HUDEP-2 (cell line): ENCODE results near the gene OPRM1.

Source experiments
- DNase-seq, 76 experiments: peaks; one replicate each; lab custom pipeline; 2025; ENCODE audit not compliant: unreplicated experiment in 76 of 76; lab: John Stamatoyannopoulos, UW

The OPRM1 gene

DNA sequence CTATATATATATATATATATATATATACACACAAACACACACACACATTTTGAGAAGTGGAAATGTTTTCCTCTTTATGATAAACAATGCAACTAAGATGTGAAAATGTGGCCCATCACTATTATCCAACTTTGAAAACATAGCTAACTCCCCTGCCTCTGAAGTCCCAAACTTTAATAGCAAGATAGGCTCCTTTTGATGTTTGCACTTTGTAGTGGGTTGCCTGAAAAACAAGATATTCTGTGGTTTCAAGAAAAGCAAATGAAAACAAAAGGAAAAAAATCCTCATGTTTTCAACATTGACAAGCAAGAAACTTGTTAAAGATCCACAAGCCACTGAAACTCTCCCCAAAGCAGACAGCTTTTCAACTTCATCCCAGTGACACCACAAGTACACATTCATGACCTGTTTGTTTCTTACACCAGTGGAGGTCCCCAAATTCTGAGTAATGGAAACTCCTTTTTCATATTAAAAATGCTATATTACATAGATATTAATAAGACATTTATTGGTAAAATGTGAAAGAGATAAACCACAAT lies 227.6 kb downstream of the OPRM1 start:
- DNase-seq, result no peak

DNA sequence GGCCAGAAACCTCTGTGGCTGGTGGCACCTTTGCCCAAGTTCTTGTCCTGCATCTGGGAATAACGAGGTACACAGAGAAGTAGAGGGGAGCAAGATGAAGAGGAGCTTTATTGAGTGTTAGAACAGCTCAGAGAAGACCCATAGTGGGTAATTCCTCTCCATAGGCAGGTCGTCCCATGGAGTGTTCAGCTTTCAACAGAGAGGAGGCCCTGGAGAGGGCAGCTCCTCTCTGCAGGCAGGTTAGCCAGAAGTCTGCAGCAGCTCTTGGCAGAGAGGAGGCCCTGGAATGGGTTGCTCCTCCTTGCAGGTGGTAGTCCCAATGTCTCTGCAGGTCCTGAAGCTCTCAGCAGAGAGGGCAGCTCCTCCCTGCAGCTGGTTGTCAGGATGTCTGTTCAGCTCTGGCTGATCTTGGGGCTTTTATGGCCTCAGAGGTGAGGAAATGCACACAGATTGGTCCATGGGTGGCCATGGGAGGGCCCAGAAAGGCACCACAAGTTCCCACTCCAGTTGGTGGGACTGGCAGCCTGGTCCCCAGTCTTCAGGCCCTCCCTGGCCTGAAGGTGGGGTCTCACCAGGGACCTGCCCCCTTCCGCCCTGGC lies 228.6 kb downstream of the OPRM1 start:
- no peak for DNase-seq

DNA sequence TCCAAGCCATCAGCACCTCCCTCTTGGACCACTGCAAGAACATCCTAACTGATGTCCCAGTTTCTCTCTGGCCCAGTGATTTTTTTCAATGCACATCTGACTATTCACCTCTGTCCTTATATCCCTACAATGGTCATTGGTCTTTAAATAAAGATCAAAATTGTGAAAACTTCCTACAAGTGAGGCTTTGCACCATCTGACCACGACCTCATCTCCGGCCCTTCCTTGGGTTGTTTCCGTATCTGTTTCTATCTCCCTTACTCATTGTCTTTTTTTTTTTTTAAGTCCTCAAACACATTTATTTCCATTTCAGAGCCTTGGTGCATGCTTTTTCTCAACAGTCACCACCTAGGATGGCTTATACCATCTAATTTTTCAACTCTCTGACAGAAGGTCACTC lies 229.4 kb downstream of the OPRM1 start:
- no peak for DNase-seq

DNA sequence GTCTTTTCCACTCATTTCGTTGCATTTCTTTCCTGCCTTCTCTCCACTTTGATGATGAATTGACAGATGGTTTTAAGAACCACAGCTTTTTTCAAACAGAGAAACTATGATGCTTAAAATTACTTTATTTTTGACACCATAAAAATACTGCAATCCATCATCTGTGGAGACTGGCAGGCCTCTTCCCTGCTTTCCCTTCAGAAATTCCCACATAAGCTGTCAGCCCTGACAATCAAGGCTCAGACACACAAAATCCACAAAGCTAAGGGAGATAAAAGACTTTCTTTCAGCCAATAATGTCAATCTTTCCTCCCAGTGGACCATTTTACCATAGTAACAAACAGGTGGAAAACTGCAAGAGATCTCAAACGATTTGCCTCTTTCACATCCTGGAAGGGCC lies 235.1 kb downstream of the OPRM1 start:
- DNase-seq, result no peak

DNA sequence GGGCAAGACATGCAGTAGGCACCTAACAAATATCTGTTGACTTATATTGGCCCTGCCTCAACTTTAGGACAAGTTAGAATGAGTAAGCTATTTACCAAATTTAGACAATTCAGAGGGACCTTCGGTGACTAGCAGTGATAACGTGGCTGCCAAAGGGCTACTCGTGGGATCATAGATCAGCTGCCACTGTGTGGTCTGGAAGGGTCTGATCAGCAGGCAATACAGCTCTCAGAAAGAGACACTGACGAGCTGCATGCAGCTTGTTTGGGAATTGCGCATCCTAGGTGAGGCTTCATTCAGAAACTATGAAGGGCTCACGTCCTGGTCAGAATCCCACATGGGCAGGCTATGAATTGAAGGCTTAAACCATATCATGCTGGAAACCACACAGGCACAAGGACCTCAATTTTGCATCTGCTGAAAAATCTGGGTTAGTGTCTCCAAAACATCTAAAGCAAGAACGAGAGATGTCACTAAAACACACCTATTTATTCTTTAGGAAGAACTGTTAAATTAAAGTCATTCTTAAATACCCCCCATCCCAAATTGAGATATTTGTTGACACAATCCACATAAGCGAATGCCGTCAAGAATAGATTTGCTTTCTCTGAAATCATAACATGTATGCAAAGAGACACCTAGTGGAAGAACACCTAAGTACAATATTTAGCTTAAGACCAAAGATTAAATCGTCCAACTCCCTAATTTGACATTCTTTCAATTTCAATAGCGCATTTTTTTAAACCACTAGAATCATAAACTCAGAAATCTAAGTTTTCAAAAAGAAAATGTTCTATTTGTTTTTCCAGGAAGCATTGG lies 238.0 kb downstream of the OPRM1 start:
- DNase-seq, result peak in 10 of 76 experiments; percentile 9 to 34 (median 24)

DNA sequence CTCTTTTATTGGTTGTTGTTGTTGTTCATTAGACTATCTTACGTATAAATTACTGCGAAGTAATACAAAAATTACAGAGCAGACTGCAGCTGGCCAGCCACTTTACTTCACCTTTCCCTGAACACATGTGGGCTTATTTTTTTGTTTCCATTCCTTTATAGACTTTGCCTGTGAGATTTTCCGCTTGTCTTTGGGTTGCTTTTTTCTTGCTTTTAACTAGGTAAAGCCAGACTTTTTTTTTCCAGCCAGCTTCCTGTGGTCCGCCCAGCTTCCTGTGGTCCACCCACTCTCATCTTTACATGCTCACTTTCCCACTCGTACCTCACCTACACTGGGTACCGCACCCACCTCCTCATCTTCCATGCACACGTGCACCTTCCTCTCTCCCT lies 238.6 kb downstream of the OPRM1 start:
- DNase-seq, result no peak

DNA sequence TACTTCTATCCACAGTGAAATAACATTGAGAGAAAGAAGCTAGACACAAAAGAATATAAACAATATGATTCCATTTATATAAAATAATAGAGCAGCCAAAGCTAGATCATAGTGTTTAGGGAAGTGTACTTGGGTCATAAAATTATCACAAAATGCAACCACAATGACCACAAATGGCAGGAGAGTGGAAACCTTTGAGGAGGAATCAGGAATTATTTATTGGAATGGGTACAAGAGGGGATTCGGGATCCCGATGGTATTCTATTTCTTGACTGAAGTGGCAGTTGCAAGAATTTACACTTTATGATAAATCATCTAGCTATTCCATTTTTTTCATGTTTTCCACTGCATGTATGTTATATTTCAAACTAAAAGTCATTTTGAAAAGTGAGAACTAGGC lies 241.5 kb downstream of the OPRM1 start:
- no peak for DNase-seq

DNA sequence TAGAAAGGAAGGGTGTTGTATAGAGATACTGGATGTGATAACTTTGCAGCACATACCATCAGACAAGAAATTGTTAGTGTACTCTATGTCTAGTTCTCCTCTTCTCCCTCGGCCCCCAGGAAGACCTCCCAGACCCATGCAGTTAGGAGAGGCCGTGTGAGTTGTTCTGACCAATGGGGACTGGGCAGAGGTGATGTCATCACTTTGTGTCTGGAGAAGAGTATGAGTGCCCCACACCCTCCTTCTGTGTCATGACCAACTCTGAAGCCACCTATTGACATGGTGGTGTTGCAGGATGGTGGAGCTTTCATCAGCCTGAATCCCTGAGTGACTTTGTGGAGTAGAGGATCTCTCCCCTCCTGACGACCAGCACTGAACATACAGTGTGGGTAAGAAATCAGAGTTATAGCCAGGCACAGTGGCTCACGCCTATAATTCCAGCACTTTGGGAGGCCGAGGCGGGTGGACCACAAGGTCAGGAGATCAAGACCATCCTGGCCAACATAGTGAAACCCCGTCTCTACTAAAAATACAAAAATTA lies 245.3 kb downstream of the OPRM1 start:
- no peak for DNase-seq

DNA sequence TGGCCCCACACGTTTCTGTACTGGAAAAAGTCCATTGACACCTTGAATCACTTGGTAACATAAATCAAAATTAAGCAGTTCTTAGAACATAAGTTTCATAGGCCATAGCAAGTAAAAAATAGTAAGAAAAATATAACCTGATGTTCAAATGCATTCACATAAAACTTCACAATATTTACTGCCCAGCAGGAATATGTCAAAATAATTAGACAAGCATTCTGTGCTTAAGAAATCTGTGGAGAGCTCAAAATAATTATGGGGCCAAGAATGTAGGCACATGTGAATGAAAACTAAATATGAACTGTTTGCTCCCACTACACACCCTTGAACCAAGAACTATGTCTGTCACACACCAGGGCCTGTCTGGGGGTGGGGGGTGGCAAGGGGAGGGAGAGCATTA lies 246.8 kb downstream of the OPRM1 start:
- no peak for DNase-seq

DNA sequence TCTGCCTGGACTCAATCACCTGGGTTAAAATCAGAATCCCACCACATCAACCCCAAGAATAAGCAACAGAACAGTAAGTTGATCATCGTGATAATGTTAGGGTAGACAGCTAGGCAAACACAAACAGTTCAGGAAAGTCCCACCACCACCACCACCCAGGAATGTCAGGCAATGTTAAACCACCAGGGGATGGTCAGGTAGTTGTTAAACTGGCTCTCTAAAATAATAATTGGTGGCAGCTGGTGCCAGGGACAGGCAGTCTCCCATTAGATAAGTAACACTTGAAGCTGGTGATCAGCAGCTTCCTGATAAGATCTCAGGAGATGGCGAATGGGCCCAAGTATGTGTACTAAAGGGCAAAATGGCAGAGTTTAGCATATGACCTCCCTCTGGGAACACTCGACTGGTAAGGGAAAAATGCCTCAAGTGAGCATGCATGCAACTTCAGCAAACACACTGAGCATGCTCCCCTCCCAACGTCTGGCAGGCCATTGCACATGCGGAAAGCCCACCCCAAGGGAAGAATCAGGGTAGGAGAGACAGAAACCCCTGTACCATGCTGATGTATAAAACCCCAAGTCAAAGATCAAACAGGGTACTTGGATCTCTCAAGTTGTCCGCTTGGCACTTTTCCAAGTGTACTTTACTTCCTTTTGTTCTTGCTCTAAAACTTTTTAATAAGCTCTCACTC lies 250.9 kb downstream of the OPRM1 start:
- DNase-seq, result no peak

DNA sequence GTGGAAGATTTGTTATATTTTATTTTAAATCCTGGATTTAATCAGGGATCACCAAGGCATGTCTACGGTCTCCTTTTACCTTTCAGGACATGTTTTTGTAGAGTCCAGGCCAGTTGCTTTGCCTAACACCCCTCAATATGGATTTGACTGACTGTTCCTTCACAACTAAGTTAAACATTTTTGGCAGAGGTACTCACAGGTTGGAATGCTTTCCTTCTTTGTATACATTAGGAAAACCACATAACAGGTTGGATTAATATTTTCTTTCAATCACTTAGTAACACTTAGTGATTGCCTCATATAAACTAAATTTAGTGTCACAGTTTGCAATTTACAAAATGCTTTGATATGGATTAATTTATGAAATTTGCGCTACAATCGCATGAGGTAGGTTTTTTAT lies 253.0 kb downstream of the OPRM1 start:
- no peak for DNase-seq

DNA sequence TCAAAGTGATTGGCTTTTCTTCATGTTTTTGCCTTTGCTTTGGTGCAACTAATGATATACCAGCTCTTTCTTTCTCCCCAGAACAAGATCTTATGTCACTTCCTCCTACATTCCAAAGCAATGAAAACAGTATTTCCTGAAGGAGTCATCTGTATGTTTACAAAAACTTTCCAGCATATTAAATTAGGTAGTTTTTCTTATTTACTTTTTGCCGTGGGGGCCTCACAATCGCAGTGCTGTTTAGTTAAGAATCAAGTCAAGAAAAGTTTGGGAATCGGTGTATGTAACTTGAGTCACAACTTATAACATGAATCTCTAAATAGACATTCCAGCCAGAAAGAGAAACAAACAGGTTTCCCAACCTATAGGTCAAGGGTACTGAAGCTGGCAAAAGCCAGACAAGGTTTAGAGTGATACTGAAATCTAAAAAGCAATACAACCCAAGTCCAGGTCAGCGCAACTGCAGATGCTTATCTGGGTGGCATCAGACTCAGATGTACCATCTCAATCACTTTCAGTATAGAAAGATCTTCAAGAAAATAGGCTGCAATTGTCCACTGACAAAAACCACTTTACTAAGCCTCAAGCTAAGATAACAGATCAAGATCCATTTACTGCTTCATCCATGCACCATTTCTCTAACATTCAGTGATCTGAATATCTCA lies 253.9 kb downstream of the OPRM1 start:
- no peak for DNase-seq

DNA sequence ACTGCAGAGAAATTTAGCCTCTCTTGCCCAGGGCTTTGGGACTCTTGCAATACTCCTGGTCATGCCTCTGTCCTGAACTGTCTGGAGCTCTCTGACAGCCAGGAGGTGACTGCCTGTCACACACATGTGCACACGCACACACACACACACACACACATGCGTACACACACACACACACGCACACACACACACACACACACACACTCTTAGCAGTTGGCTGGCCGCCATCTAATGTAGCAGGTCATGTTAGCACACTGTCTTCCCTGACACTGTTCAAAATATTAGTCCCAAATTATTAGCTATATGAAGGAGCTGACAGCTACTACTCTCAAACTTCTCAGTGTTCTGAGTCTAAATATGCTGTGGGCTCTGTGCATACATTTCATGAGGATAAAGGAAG lies 256.7 kb downstream of the OPRM1 start:
- no peak for DNase-seq
